Fibroblast of skin of left quadriceps (primary cell): ENCODE results near the gene MAP2K1.
"Not testable (repeated sequence)": the region's sequence is repeated elsewhere in the genome, so short reads cannot be mapped to it uniquely, and the experiment has no call there.

Experiments
- DNase-seq, 2 experiments: peaks; one replicate each; pipeline ENCODE4 v3.0.0-alpha.2; 2013; ENCODE audit warnings: low read depth in 2 of 2

The MAP2K1 gene

GRCh38 chr15:66424963-66425612 is 38.4 kb downstream of the MAP2K1 start:
- DNase-seq = no peak

GRCh38 chr15:66425837-66426236 is 39.1 kb downstream of the MAP2K1 start:
- no peak for DNase-seq

- DNase-seq = no peak
Measured at GRCh38 chr15:66429117-66429516, 42.4 kb downstream of the MAP2K1 start.

GRCh38 chr15:66429546-66429945 is 42.8 kb downstream of the MAP2K1 start:
- no peak for DNase-seq

GRCh38 chr15:66430627-66431255 is 44.0 kb downstream of the MAP2K1 start:
- no peak for DNase-seq

GRCh38 chr15:66433726-66434125 is 47.0 kb downstream of the MAP2K1 start:
- no peak for DNase-seq

- DNase-seq = no peak
Measured at GRCh38 chr15:66440501-66440900, 53.8 kb downstream of the MAP2K1 start.

- no peak for DNase-seq
Measured at GRCh38 chr15:66452420-66452819, 65.7 kb downstream of the MAP2K1 start.

GRCh38 chr15:66452971-66453580 is 66.4 kb downstream of the MAP2K1 start:
- DNase-seq = no peak

- no peak for DNase-seq
Measured at GRCh38 chr15:66454143-66454542, 67.4 kb downstream of the MAP2K1 start.

- DNase-seq = no peak
Measured at GRCh38 chr15:66456211-66456610, 69.5 kb downstream of the MAP2K1 start.

GRCh38 chr15:66459818-66460615 is 73.3 kb downstream of the MAP2K1 start:
- DNase-seq = no peak

GRCh38 chr15:66461294-66461693 is 74.6 kb downstream of the MAP2K1 start:
- DNase-seq = not testable (repeated sequence)

GRCh38 chr15:66461917-66462316 is 75.2 kb downstream of the MAP2K1 start:
- DNase-seq = no peak

- no peak for DNase-seq
Measured at GRCh38 chr15:66462627-66463026, 75.9 kb downstream of the MAP2K1 start.

- DNase-seq = not testable (repeated sequence)
Measured at GRCh38 chr15:66465294-66465693, 78.6 kb downstream of the MAP2K1 start.

- DNase-seq = not testable (repeated sequence)
Measured at GRCh38 chr15:66467162-66468040, 80.7 kb downstream of the MAP2K1 start.

- not testable (repeated sequence) for DNase-seq
Measured at GRCh38 chr15:66470825-66471224, 84.1 kb downstream of the MAP2K1 start.

- DNase-seq = peak; percentile 29 to 32
Measured at GRCh38 chr15:66472176-66472999, 85.7 kb downstream of the MAP2K1 start.

- DNase-seq = no peak
Measured at GRCh38 chr15:66474135-66474534, 87.4 kb downstream of the MAP2K1 start.
